Measurements from ENCODE around the gene FAAP20.
"Not testable (repeated sequence)": the region's sequence is repeated elsewhere in the genome, so short reads cannot be mapped to it uniquely, and the experiment has no call there.

The FAAP20 gene

GRCh38 chr1:2151911-2152310 lies 42.7 kb downstream of the FAAP20 start:
- H3K4me1 ChIP-seq (ENCODE audit: insufficient read depth, insufficient read length) = peaks cover 3% of the 10 kb centered on the region
- no peak for DNase-seq (ENCODE audit: low read depth, low spot score)
- H3K9me3 ChIP-seq (ENCODE audit: insufficient read depth, low read length) = no peaks in the 10 kb centered on the region
- no peak for TF ChIP-seq ZNF274 (IDR thresholded peaks at IDR 0.05; ENCODE audit: low read depth, low read length)
- TF ChIP-seq YY1 (IDR thresholded peaks at IDR 0.05; ENCODE audit: insufficient read depth, insufficient read length) = no peak
- no peak for TF ChIP-seq SUZ12 (IDR thresholded peaks at IDR 0.05; ENCODE audit: extremely low read depth, insufficient read depth, insufficient read length)
- peaks cover 50% of the 10 kb centered on the region for H3K36me3 ChIP-seq (ENCODE audit: insufficient read depth, insufficient read length, low read length)
- H3K27me3 ChIP-seq (ENCODE audit: insufficient read depth, insufficient read length) = no peaks in the 10 kb centered on the region
- no peak overlapping the region for H3K4me3 ChIP-seq (ENCODE audit: insufficient read length, low read depth)
- H3K9ac ChIP-seq (ENCODE audit: insufficient read length, low read depth) = no peak overlapping the region

- peaks cover 53% of the 10 kb centered on the region for H3K36me3 ChIP-seq (ENCODE audit: insufficient read depth, insufficient read length, low read length)
- DNase-seq (ENCODE audit: low read depth, low spot score) = no peak
- no peaks in the 10 kb centered on the region for H3K27me3 ChIP-seq (ENCODE audit: insufficient read depth, insufficient read length)
- no peak overlapping the region for H3K9ac ChIP-seq (ENCODE audit: insufficient read length, low read depth)
- H3K4me1 ChIP-seq (ENCODE audit: insufficient read depth, insufficient read length) = peaks cover 3% of the 10 kb centered on the region
- H3K9me3 ChIP-seq (ENCODE audit: insufficient read depth, low read length) = no peaks in the 10 kb centered on the region
- no peak overlapping the region for H3K4me3 ChIP-seq (ENCODE audit: insufficient read length, low read depth)
- no peak for TF ChIP-seq ZNF274 (IDR thresholded peaks at IDR 0.05; ENCODE audit: low read depth, low read length)
- no peak for TF ChIP-seq SUZ12 (IDR thresholded peaks at IDR 0.05; ENCODE audit: extremely low read depth, insufficient read depth, insufficient read length)
- TF ChIP-seq YY1 (IDR thresholded peaks at IDR 0.05; ENCODE audit: insufficient read depth, insufficient read length) = no peak
Measured at GRCh38 chr1:2151252-2151651, 43.3 kb downstream of the FAAP20 start.

- H3K9ac ChIP-seq (ENCODE audit: insufficient read length, low read depth) = no peak overlapping the region
- no peak for TF ChIP-seq SUZ12 (IDR thresholded peaks at IDR 0.05; ENCODE audit: extremely low read depth, insufficient read depth, insufficient read length)
- TF ChIP-seq ZNF274 (IDR thresholded peaks at IDR 0.05; ENCODE audit: low read depth, low read length) = no peak
- TF ChIP-seq YY1 (IDR thresholded peaks at IDR 0.05; ENCODE audit: insufficient read depth, insufficient read length) = no peak
- peaks cover 3% of the 10 kb centered on the region for H3K4me1 ChIP-seq (ENCODE audit: insufficient read depth, insufficient read length)
- H3K4me3 ChIP-seq (ENCODE audit: insufficient read length, low read depth) = no peak overlapping the region
- H3K9me3 ChIP-seq (ENCODE audit: insufficient read depth, low read length) = no peaks in the 10 kb centered on the region
- no peaks in the 10 kb centered on the region for H3K27me3 ChIP-seq (ENCODE audit: insufficient read depth, insufficient read length)
- no peak for DNase-seq (ENCODE audit: low read depth, low spot score)
- H3K36me3 ChIP-seq (ENCODE audit: insufficient read depth, insufficient read length, low read length) = peaks cover 55% of the 10 kb centered on the region
Measured at GRCh38 chr1:2150801-2151200, 43.8 kb downstream of the FAAP20 start.

GRCh38 chr1:2148691-2149090 lies 45.9 kb downstream of the FAAP20 start:
- Histone ChIP-seq H3K36me3 (ENCODE audit: insufficient read depth, insufficient read length, low read length) (peaks cover 52% of the 10 kb centered on the region), H3K27me3 (ENCODE audit: insufficient read depth, insufficient read length) (no peaks in the 10 kb centered on the region), H3K4me3 (ENCODE audit: insufficient read length, low read depth) (no peak overlapping the region), H3K9me3 (ENCODE audit: insufficient read depth, low read length) (no peaks in the 10 kb centered on the region), H3K9ac (ENCODE audit: insufficient read length, low read depth) (no peak overlapping the region), H3K4me1 (ENCODE audit: insufficient read depth, insufficient read length) (peaks cover 3% of the 10 kb centered on the region)
- TF ChIP-seq ZNF274 (IDR thresholded peaks at IDR 0.05; ENCODE audit: low read depth, low read length) = no peak
- TF ChIP-seq SUZ12 (IDR thresholded peaks at IDR 0.05; ENCODE audit: extremely low read depth, insufficient read depth, insufficient read length) = no peak
- TF ChIP-seq YY1 (IDR thresholded peaks at IDR 0.05; ENCODE audit: insufficient read depth, insufficient read length) = no peak
- DNase-seq (ENCODE audit: low read depth, low spot score) = no peak

GRCh38 chr1:2147869-2148268 lies 46.7 kb downstream of the FAAP20 start:
- H3K4me1 ChIP-seq (ENCODE audit: insufficient read depth, insufficient read length); H3K9ac ChIP-seq (ENCODE audit: insufficient read length, low read depth); DNase-seq (ENCODE audit: low read depth, low spot score); H3K27me3 ChIP-seq (ENCODE audit: insufficient read depth, insufficient read length); H3K4me3 ChIP-seq (ENCODE audit: insufficient read length, low read depth); H3K9me3 ChIP-seq (ENCODE audit: insufficient read depth, low read length): not testable (repeated sequence)
- peaks cover 49% of the 10 kb centered on the region for H3K36me3 ChIP-seq (ENCODE audit: insufficient read depth, insufficient read length, low read length)

GRCh38 chr1:2146836-2147517 lies 47.6 kb downstream of the FAAP20 start:
- Histone ChIP-seq H3K9me3 (ENCODE audit: insufficient read depth, low read length) (no peaks in the 10 kb centered on the region), H3K36me3 (ENCODE audit: insufficient read depth, insufficient read length, low read length) (peaks cover 45% of the 10 kb centered on the region), H3K4me1 (ENCODE audit: insufficient read depth, insufficient read length) (peaks cover 3% of the 10 kb centered on the region), H3K9ac (ENCODE audit: insufficient read length, low read depth) (no peak overlapping the region), H3K4me3 (ENCODE audit: insufficient read length, low read depth) (no peak overlapping the region), H3K27me3 (ENCODE audit: insufficient read depth, insufficient read length) (no peaks in the 10 kb centered on the region)
- DNase-seq (ENCODE audit: low read depth, low spot score) = no peak
- no peak for TF ChIP-seq ZNF274 (IDR thresholded peaks at IDR 0.05; ENCODE audit: low read depth, low read length)
- no peak for TF ChIP-seq SUZ12 (IDR thresholded peaks at IDR 0.05; ENCODE audit: extremely low read depth, insufficient read depth, insufficient read length)
- TF ChIP-seq YY1 (IDR thresholded peaks at IDR 0.05; ENCODE audit: insufficient read depth, insufficient read length) = no peak

GRCh38 chr1:2145946-2146835 lies 48.4 kb downstream of the FAAP20 start:
- TF ChIP-seq SUZ12 (IDR thresholded peaks at IDR 0.05; ENCODE audit: extremely low read depth, insufficient read depth, insufficient read length) (no peak), YY1 (IDR thresholded peaks at IDR 0.05; ENCODE audit: insufficient read depth, insufficient read length) (no peak), ZNF274 (IDR thresholded peaks at IDR 0.05; ENCODE audit: low read depth, low read length) (no peak)
- H3K9me3 ChIP-seq (ENCODE audit: insufficient read depth, low read length) = no peaks in the 10 kb centered on the region
- peaks cover 3% of the 10 kb centered on the region for H3K4me1 ChIP-seq (ENCODE audit: insufficient read depth, insufficient read length)
- no peak overlapping the region for H3K4me3 ChIP-seq (ENCODE audit: insufficient read length, low read depth)
- no peak for DNase-seq (ENCODE audit: low read depth, low spot score)
- peaks cover 41% of the 10 kb centered on the region for H3K36me3 ChIP-seq (ENCODE audit: insufficient read depth, insufficient read length, low read length)
- H3K9ac ChIP-seq (ENCODE audit: insufficient read length, low read depth) = no peak overlapping the region
- no peaks in the 10 kb centered on the region for H3K27me3 ChIP-seq (ENCODE audit: insufficient read depth, insufficient read length)
